Daoy (cell line): Measurements from ENCODE around the gene AOAH. TPM values are rescaled to one million over a fixed set of nuclear protein-coding genes. Genes with fewer than 3 reads are reported as not detected.
"Not testable (repeated sequence)": the region's sequence is repeated elsewhere in the genome, so short reads cannot be mapped to it uniquely, and the experiment has no call there.

Experiments
- DNase-seq: peaks from one replicate; pipeline ENCODE4 v3.0.0-alpha.2; 2015; ENCODE audit warnings: low read depth
- total RNA-seq: library from RNA; depleted of rRNA; stranded (reverse); fragments of >200 nt; shearing (Covaris generic); gene quantifications from 2 replicates; pipeline ENCODE4 v1.2.3, GENCODE V29; 2014

The AOAH gene
- total RNA-seq, 1 experiment from 2014 or later = 39.0 TPM

GRCh38 chr7:36473454-36474282, 250.6 kb downstream of the AOAH start:
- DNase-seq = peak; percentile 85

- no peak for DNase-seq
Observed at GRCh38 chr7:36472141-36472729, 252.1 kb downstream of the AOAH start.

GRCh38 chr7:36469236-36469635, 255.1 kb downstream of the AOAH start:
- DNase-seq = no peak

- no peak for DNase-seq
Observed at GRCh38 chr7:36468370-36469101, 255.8 kb downstream of the AOAH start.

- not testable (repeated sequence) for DNase-seq
Observed at GRCh38 chr7:36466001-36466400, 258.3 kb downstream of the AOAH start.

GRCh38 chr7:36464271-36464670, 260.0 kb downstream of the AOAH start:
- no peak for DNase-seq
